K562 (cell line): ENCODE measurements around the gene GPSM3. TPM values are rescaled to one million over a fixed set of nuclear protein-coding genes. Genes with fewer than 3 reads are reported as not detected.
A peak's percentile ranks its signal among the peaks of the same experiment; 100 is the strongest.

Experiments used
- ARID2 ChIP-seq: fragments of 450-650 bp; IDR thresholded peaks from 2 replicates; pipeline ENCODE4 v1.6.1; 2017; ENCODE audit warnings: antibody characterized with exemption, mild to moderate bottlenecking
- GABPA ChIP-seq: fragments of 200-800 bp; sonication (Bioruptor generic); conservative IDR thresholded peaks from 2 replicates; pipeline ENCODE4 v1.6.1; 2016; ENCODE audit warnings: low read depth, missing genetic modification characterization, missing compliant biosample characterization
- GABPB1 ChIP-seq: sonication (generic); formaldehyde crosslinking; IDR thresholded peaks from 2 replicates; pipeline ENCODE4 v1.8.0; 2022; ENCODE audit warnings: mild to moderate bottlenecking, missing genetic modification reagents
- HMGXB4 ChIP-seq: sonication (generic); formaldehyde crosslinking; IDR thresholded peaks from 2 replicates; pipeline ENCODE4 v1.8.1; 2023; ENCODE audit warnings: mild to moderate bottlenecking, missing genetic modification reagents
- ID3 ChIP-seq, 2 experiments: fragments of 250-450 bp in 1 of 2; fragments of 450-650 bp in 1 of 2; sonication (Bioruptor Pico) in 1 of 2; IDR thresholded peaks; 2 replicates each; pipeline versions ENCODE4 v1.6.1 to v1.8.0; 2016 to 2021; ENCODE audit warnings: mild to moderate bottlenecking in 2 of 2, moderate library complexity in 2 of 2, missing compliant biosample characterization in 1 of 2, missing genetic modification characterization in 1 of 2
- ILK ChIP-seq: fragments of 450-650 bp; IDR thresholded peaks from 2 replicates; pipeline ENCODE4 v1.6.1; 2016; ENCODE audit warnings: missing genetic modification characterization, low read depth, mild to moderate bottlenecking, missing compliant biosample characterization, moderate library complexity, borderline replicate concordance
- KDM2B ChIP-seq: fragments of 250-450 bp; sonication (Bioruptor Pico); IDR thresholded peaks from 2 replicates; pipeline ENCODE4 v1.8.0; 2021; ENCODE audit warnings: mild to moderate bottlenecking, moderate library complexity
- LEF1 ChIP-seq: fragments of 450-650 bp; IDR thresholded peaks from 2 replicates; pipeline ENCODE4 v1.6.1; 2016; ENCODE audit warnings: mild to moderate bottlenecking
- NONO ChIP-seq, 2 experiments: fragments of 200-400 bp in 1 of 2; fragments of 450-650 bp in 1 of 2; formaldehyde crosslinking in 1 of 2; IDR thresholded peaks; 2 replicates each; pipeline ENCODE4 v1.6.1; 2017; ENCODE audit warnings: low read depth in 2 of 2, mild to moderate bottlenecking in 2 of 2, moderate library complexity in 2 of 2, low read length in 1 of 2
- PHF21A ChIP-seq: fragments of 450-650 bp; IDR thresholded peaks from 2 replicates; pipeline ENCODE4 v1.6.1; 2017; ENCODE audit warnings: low read depth, borderline replicate concordance
- POU5F1 ChIP-seq: fragments of 150-350 bp; IDR thresholded peaks from 2 replicates; pipeline ENCODE4 v1.6.1; 2014; ENCODE audit warnings: borderline replicate concordance, low read length, low read depth, mild to moderate bottlenecking; ENCODE audit not compliant: partially characterized antibody
- SNIP1 ChIP-seq: fragments of 450-650 bp; IDR thresholded peaks from 2 replicates; pipeline ENCODE4 v1.7.1; 2017; ENCODE audit warnings: low read depth, mild to moderate bottlenecking
- SPI1 ChIP-seq: IDR thresholded peaks from 2 replicates; pipeline ENCODE4 v1.6.1; 2011; ENCODE audit warnings: low read depth, low read length, control low read depth, borderline replicate concordance
- SRSF7 ChIP-seq: fragments of 200-400 bp; formaldehyde crosslinking; optimal IDR thresholded peaks from 2 replicates; pipeline ENCODE3; 2017; ENCODE audit warnings: mild to moderate bottlenecking, low read depth, low read length
- ZBTB9 ChIP-seq: fragments of 450-650 bp; formaldehyde crosslinking; IDR thresholded peaks from 2 replicates; pipeline ENCODE4 v1.4.0; 2020; ENCODE audit warnings: mild to moderate bottlenecking, moderate library complexity
- ZNF280A ChIP-seq: fragments of 450-650 bp; IDR thresholded peaks from 2 replicates; pipeline ENCODE4 v1.6.1; 2018; ENCODE audit warnings: mild to moderate bottlenecking, low read depth; ENCODE audit not compliant: partially characterized antibody
- ZNF280B ChIP-seq: fragments of 250-450 bp; sonication (Bioruptor Pico); IDR thresholded peaks from 2 replicates; pipeline ENCODE4 v1.5.1; 2021; ENCODE audit warnings: mild to moderate bottlenecking
- ZNF384 ChIP-seq: IDR thresholded peaks from 2 replicates; pipeline ENCODE4 v1.6.1; 2012; ENCODE audit warnings: low read depth, low read length, improper control_type of control experiment
- ZNF740 ChIP-seq, 3 experiments: fragments of 200-800 bp in 1 of 3; sonication (Bioruptor generic) in 1 of 3; sonication (generic) in 1 of 3; formaldehyde crosslinking in 1 of 3; IDR thresholded peaks; 2 replicates each; pipeline versions ENCODE4 v1.6.1 to v1.8.0; 2016 to 2022; ENCODE audit warnings: mild to moderate bottlenecking in 2 of 3, missing compliant biosample characterization in 2 of 3, missing genetic modification characterization in 2 of 3, missing genetic modification reagents in 1 of 3
- polyA plus RNA-seq, 8 experiments: library from polyadenylated mRNA; depleted of rRNA in 4 of 8; stranded (reverse) in 5 of 8; unstranded in 3 of 8; fragments of >200 nt; fragmentation: Nextera tagmentation in 2 of 8; fragmentation: Illumina TruSeq in 1 of 8; extraction: Ambion mirVana in 2 of 8; extraction: Trizol in 1 of 8; gene quantifications; 2 replicates each; pipeline versions ENCODE4 v1.2.1 to v1.2.3, GENCODE V29; 2011 to 2014; ENCODE audit warnings: inconsistent platforms in 1 of 8, missing spikeins in 1 of 8
- total RNA-seq, 7 experiments: library from RNA; depleted of rRNA in 6 of 7; stranded (reverse); fragments of >200 nt in 6 of 7; fragmentation: Illumina TruSeq in 2 of 7; extraction: Trizol in 2 of 7; gene quantifications; 2 replicates each; pipeline versions ENCODE4 v1.2.1 to v1.2.3, GENCODE V29; 2011 to 2021; ENCODE audit warnings: low replicate concordance in 1 of 7

Gene GPSM3
- total and polyA plus RNA-seq, 9 of the 15 experiments (the other 6 are each of a cell fraction or from before 2014, with no cell fraction given), result 5.3 to 42.6 (median 24.4) TPM

- TF ChIP-seq ZNF280B (CRISPR knock-in tag) (no peak), SRSF7 (no peak), POU5F1 (no peak), GABPA (peak; percentile 50), ZNF280A (no peak), ILK (tag) (no peak), SPI1 (no peak), KDM2B (no peak), ZNF740 (CRISPR knock-in tag; IDR thresholded peaks at IDR 0.05) (no peak), ZNF740 (tag; IDR thresholded peaks at IDR 0.05) (no peak; a peak in 1 of 4 replicates), PHF21A (peak; percentile 67; the same call in 1 of the 2 replicates), ZBTB9 (CRISPR knock-in tag) (peak; percentile 86), LEF1 (peak; percentile 97), NONO (IDR thresholded peaks at IDR 0.05; ENCODE audit: low read depth in 2 of 2, low read length in 1 of 2) (peak in 1 of 2 experiments; percentile 74; a peak in 1 of 4 replicates), ARID2 (no peak), ZNF384 (no peak), ID3 (CRISPR knock-in tag; IDR thresholded peaks at IDR 0.05) (no peak), ID3 (tag; IDR thresholded peaks at IDR 0.05) (no peak; the same call in none of the 2 replicates), HMGXB4 (CRISPR knock-in tag) (no peak), GABPB1 (CRISPR knock-in tag) (no peak), SNIP1 (no peak)
These were observed 24.6 kb downstream of the GPSM3 start (continued) for GRCh38 chr6:32167761-32168262.
